ENCODE measurements around the gene IARS1.

The IARS1 gene

DNA sequence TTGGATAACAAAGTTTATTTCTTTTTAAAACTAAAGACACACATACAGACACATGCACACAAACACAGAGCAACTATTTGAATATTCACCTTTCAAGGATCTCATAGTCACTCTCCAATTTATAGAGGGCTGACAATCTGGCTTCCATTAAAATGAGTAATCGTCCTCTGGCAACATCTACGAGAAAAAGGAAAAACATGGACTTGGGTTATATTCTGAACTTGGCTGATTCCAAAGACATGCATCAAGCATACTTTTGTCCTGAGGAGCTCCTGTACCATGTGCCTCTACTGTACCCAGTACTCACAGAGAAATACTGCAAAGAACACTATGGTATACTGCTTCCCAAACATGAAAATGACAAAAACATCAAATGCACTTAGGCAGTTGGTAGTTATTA lies 15.4 kb downstream of the IARS1 start:
- TF ChIP-seq RAD21 (IDR thresholded peaks at IDR 0.05; ENCODE audit: low read depth): no peak
- TF ChIP-seq ZBTB7A (IDR thresholded peaks at IDR 0.05; ENCODE audit: low read depth): no peak
- no peak for TF ChIP-seq NFIC (IDR thresholded peaks at IDR 0.05)
- TF ChIP-seq FOXM1 (IDR thresholded peaks at IDR 0.05; ENCODE audit: borderline replicate concordance, low read depth): no peak
- no peak for TF ChIP-seq CREB1 (IDR thresholded peaks at IDR 0.05; ENCODE audit: low read depth)
- TF ChIP-seq, protein P1, sequence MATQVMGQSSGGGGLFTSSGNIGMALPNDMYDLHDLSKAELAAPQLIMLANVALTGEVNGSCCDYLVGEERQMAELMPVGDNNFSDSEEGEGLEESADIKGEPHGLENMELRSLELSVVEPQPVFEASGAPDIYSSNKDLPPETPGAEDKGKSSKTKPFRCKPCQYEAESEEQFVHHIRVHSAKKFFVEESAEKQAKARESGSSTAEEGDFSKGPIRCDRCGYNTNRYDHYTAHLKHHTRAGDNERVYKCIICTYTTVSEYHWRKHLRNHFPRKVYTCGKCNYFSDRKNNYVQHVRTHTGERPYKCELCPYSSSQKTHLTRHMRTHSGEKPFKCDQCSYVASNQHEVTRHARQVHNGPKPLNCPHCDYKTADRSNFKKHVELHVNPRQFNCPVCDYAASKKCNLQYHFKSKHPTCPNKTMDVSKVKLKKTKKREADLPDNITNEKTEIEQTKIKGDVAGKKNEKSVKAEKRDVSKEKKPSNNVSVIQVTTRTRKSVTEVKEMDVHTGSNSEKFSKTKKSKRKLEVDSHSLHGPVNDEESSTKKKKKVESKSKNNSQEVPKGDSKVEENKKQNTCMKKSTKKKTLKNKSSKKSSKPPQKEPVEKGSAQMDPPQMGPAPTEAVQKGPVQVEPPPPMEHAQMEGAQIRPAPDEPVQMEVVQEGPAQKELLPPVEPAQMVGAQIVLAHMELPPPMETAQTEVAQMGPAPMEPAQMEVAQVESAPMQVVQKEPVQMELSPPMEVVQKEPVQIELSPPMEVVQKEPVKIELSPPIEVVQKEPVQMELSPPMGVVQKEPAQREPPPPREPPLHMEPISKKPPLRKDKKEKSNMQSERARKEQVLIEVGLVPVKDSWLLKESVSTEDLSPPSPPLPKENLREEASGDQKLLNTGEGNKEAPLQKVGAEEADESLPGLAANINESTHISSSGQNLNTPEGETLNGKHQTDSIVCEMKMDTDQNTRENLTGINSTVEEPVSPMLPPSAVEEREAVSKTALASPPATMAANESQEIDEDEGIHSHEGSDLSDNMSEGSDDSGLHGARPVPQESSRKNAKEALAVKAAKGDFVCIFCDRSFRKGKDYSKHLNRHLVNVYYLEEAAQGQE (IDR thresholded peaks at IDR 0.05; ENCODE audit: low read depth): no peak
- no peak for TF ChIP-seq EGR1 (IDR thresholded peaks at IDR 0.05)
- TF ChIP-seq TEAD4 (IDR thresholded peaks at IDR 0.05): no peak
- no peak for TF ChIP-seq YY1 (IDR thresholded peaks at IDR 0.05; ENCODE audit: low read depth)
- TF ChIP-seq, protein P2, sequence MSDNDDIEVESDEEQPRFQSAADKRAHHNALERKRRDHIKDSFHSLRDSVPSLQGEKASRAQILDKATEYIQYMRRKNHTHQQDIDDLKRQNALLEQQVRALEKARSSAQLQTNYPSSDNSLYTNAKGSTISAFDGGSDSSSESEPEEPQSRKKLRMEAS (IDR thresholded peaks at IDR 0.05): no peak

DNA sequence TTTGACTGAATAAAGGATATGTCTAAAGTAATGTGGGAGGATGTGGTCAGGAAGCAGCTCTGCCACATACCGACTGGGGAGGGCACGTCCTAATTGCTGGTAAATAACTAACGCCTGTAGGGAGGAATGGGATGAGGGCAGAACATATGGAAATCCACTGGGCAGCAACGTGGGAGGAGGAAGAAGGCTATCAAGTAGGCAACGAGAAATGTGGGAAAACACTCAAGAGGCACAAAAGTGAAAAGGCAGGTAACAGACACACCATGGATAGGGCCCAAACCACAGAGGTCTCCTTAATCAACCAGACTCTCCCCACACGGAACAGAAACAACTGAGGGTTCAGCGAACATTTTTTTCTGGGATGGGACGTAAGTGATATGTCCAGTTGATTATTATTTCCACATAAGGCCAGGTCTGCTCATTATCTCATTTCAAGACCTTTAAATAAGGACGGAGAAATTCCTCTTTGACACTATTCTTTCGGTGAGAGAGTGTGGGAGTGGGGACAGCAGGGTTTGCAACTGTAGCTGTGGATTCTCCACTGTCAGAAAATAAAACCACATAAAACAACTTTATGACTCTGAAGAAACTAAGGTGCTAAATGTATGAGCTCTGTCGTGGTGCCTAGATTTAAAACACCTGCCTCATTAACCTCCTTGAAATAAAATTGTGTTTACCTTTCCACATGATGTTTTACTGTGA lies 17.0 kb downstream of the IARS1 start:
- TF ChIP-seq TEAD4 (IDR thresholded peaks at IDR 0.05) (no peak), TAF1 (IDR thresholded peaks at IDR 0.05; ENCODE audit: low read depth) (no peak), ZBTB7A (IDR thresholded peaks at IDR 0.05; ENCODE audit: low read depth) (no peak)
- TF ChIP-seq, protein P1 (IDR thresholded peaks at IDR 0.05; ENCODE audit: low read depth): no peak

DNA sequence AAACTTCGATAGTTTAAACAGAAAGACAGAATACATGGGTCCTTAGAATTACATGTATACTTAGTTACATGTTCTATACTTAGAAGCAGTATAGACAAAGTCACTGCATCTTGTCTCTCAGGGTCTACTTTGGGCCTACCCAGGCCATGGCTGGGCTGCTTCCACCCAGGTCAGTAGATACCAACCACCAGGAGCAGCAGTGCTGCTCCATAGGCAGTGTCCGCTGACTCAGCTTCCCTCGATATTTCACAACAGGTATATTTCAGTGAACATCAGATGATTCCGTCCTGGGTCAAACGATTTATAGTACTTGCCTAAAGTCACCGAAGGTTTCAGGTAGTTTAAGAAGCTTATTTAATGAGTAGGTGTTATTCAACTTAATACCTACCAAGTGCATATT lies 18.0 kb downstream of the IARS1 start:
- no peak for TF ChIP-seq TEAD4 (IDR thresholded peaks at IDR 0.05)
- TF ChIP-seq, protein P2 (IDR thresholded peaks at IDR 0.05): no peak
- no peak for TF ChIP-seq YY1 (IDR thresholded peaks at IDR 0.05; ENCODE audit: low read depth)
- TF ChIP-seq FOXM1 (IDR thresholded peaks at IDR 0.05; ENCODE audit: borderline replicate concordance, low read depth): no peak

DNA sequence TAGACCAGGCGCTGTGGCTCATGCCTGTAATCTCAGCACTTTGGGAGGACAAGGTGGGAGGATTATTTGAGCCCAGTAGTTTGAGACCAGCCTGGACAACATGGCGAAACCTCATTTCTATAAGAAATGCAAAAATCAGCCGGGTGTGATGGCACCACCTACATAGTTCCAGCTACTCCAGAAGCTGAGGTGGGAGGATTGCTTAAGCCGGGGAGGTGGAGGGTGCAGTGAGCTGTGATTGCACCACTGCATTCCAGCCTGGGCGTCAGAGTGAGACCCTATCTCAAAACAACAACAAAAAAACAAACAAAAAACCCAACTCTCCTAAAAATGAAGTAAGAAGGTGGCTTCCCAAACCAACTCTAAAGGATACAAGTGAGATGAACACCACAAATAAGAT lies 23.0 kb downstream of the IARS1 start:
- TF ChIP-seq TAF1 (IDR thresholded peaks at IDR 0.05; ENCODE audit: low read depth) (no peak), TCF12 (IDR thresholded peaks at IDR 0.05; ENCODE audit: low read depth) (no peak), ZBTB7A (IDR thresholded peaks at IDR 0.05; ENCODE audit: low read depth) (no peak)
- TF ChIP-seq, protein P1 (IDR thresholded peaks at IDR 0.05; ENCODE audit: low read depth): no peak

DNA sequence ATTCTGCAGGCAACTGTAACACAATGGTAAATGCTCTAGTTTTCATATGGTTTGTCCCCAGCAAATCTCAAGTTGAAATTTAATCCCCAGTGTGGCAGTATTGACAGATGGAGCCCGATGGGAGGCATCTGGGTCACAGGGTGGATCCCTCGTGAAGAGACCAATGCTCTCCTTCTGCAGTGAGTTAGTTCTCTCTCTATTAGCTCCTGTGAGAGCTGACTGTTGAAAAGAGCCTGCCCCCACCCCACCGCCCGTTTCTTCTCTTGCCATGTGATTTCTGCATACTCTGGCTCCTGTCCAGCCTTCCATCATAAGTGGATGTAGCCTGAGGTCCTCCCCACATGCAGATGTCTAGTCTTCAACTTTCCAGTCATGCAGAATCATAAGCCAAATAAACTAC lies 27.0 kb downstream of the IARS1 start:
- TF ChIP-seq, protein P3, sequence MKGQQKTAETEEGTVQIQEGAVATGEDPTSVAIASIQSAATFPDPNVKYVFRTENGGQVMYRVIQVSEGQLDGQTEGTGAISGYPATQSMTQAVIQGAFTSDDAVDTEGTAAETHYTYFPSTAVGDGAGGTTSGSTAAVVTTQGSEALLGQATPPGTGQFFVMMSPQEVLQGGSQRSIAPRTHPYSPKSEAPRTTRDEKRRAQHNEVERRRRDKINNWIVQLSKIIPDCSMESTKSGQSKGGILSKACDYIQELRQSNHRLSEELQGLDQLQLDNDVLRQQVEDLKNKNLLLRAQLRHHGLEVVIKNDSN (IDR thresholded peaks at IDR 0.05): no peak
- no peak for TF ChIP-seq YY1 (IDR thresholded peaks at IDR 0.05; ENCODE audit: low read depth)
- no peak for TF ChIP-seq NFIC (IDR thresholded peaks at IDR 0.05)
- no peak for TF ChIP-seq TAF1 (IDR thresholded peaks at IDR 0.05; ENCODE audit: low read depth)
- no peak for TF ChIP-seq EP300 (IDR thresholded peaks at IDR 0.05; ENCODE audit: borderline replicate concordance)
- TF ChIP-seq EGR1 (IDR thresholded peaks at IDR 0.05): no peak
- TF ChIP-seq RAD21 (IDR thresholded peaks at IDR 0.05; ENCODE audit: low read depth): no peak
- no peak for TF ChIP-seq TCF12 (IDR thresholded peaks at IDR 0.05; ENCODE audit: low read depth)
- no peak for TF ChIP-seq CEBPB (IDR thresholded peaks at IDR 0.05)
- no peak for TF ChIP-seq CREB1 (IDR thresholded peaks at IDR 0.05; ENCODE audit: low read depth)
- no peak for TF ChIP-seq TEAD4 (IDR thresholded peaks at IDR 0.05)
- no peak for TF ChIP-seq ZBTB7A (IDR thresholded peaks at IDR 0.05; ENCODE audit: low read depth)
- TF ChIP-seq, protein P2 (IDR thresholded peaks at IDR 0.05): no peak
- TF ChIP-seq, protein P1 (IDR thresholded peaks at IDR 0.05; ENCODE audit: low read depth): no peak
- TF ChIP-seq FOXM1 (IDR thresholded peaks at IDR 0.05; ENCODE audit: borderline replicate concordance, low read depth): no peak
